Measurements from ENCODE around the gene USP15.

The USP15 gene

GRCh38 chr12:62258231-62258630, 2.0 kb upstream of the USP15 start:
- DNase-seq (ENCODE audit: low read depth): no peak

DNA sequence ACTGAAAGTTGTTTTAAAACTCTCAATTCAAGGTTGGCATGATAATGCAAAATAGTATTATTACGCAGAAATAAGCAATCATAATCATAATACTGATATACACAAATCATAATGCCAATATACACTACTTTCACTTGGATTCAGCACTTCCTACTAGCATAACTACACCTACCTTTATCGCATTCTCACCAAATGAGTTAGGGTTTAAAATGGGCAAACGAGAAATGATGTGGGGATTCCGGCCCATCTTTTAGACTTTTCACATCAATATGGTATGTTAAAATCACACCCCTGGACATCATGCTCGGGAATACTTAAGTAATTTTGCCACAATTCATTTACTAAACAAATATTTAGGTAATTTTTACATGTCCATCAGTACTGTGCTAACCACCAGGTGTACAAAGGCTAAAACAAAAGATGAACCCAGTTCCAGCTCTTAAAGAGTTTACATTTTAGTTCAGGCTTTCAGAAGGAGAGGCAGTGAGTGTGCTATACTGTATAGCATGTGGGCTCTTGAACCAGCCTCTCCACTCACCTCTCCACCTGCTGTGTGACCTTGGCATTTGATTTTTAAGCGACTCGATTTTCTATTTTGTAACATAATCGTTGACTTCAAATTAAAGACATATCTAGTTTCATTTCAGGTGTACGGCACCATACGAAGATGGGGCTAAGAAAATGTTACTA, 1.1 kb upstream of the USP15 start:
- peak; percentile 20 for DNase-seq (ENCODE audit: low read depth)

GRCh38 chr12:62259631-62259992, 592 bp upstream of the USP15 start:
- DNase-seq (ENCODE audit: low read depth): no peak

GRCh38 chr12:62260733-62261683, 804 bp downstream of the USP15 start:
- peak; percentile 67 for DNase-seq (ENCODE audit: low read depth)

GRCh38 chr12:62261876-62262517, 1.8 kb downstream of the USP15 start:
- DNase-seq (ENCODE audit: low read depth): no peak

DNA sequence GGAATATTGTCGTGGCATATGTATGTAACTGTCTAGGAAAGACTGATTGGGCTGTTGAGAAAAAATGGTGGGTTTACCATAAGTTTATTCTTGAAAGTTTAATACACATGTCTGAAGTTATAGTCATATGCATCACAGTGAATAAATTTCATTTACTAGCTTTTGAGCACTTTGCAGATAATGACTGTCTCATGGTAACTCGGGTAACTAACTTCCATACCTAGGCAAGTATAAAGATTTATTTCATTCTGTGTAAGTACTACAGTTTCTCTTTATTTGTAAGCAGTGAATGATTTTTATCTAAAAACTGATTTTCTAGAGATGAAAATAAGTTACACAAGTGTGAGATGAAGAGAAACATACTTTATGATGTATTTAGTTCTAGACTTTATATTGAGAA, 3.0 kb downstream of the USP15 start:
- no peak for DNase-seq (ENCODE audit: low read depth)

DNA sequence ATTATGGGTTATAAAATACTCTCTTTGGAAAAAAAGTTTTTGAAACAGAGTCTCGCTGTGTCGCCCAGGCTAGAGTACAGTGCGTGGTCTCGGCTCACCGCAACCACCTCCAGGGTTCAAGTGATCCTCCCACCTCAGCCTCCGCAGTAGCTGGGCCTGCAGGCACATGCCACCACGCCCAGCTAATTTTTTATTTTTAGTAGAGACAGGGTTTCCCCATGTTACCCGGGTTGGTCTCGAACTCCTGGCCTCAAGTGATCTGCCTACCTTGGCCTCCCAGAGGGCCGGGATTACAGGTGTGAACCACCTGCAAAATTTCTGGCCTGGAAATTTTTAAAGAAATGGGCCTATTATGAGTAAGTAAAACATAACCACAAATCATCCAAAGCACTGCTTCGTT, 3.8 kb downstream of the USP15 start:
- DNase-seq (ENCODE audit: low read depth): no peak

GRCh38 chr12:62264706-62265105, 4.5 kb downstream of the USP15 start:
- DNase-seq (ENCODE audit: low read depth): no peak

GRCh38 chr12:62265511-62265910, 5.3 kb downstream of the USP15 start:
- DNase-seq (ENCODE audit: low read depth): no peak

- DNase-seq (ENCODE audit: low read depth): no peak
Observed at GRCh38 chr12:62267026-62267425, 6.8 kb downstream of the USP15 start.

GRCh38 chr12:62267480-62267879, 7.3 kb downstream of the USP15 start:
- DNase-seq (ENCODE audit: low read depth): no peak

- peak; percentile 85 for DNase-seq (ENCODE audit: low read depth)
Observed at GRCh38 chr12:62268956-62269355, 8.8 kb downstream of the USP15 start.

GRCh38 chr12:62269464-62270228, 9.4 kb downstream of the USP15 start:
- DNase-seq (ENCODE audit: low read depth): no peak

GRCh38 chr12:62270384-62270783, 10.2 kb downstream of the USP15 start:
- no peak for DNase-seq (ENCODE audit: low read depth)

DNA sequence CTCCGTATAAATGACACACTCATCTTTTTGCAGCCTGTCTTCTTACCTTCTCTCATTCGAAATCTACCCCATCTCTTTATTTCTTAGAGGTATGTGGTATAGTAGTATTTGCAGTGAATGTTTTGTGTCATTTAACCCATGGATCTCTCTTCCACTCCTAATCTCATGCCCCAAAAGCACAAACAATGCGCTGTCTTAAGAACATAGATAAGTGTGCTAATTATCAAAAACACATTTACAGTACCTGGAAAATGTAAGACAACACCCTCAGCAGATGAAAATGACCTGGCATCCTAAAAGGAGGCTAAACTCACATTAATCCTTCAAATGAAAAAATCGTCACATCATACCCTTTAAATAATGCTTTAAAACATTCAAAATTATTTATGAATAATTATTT, 10.7 kb downstream of the USP15 start:
- no peak for DNase-seq (ENCODE audit: low read depth)

- DNase-seq (ENCODE audit: low read depth): no peak
Observed at GRCh38 chr12:62272936-62273552, 12.8 kb downstream of the USP15 start.

DNA sequence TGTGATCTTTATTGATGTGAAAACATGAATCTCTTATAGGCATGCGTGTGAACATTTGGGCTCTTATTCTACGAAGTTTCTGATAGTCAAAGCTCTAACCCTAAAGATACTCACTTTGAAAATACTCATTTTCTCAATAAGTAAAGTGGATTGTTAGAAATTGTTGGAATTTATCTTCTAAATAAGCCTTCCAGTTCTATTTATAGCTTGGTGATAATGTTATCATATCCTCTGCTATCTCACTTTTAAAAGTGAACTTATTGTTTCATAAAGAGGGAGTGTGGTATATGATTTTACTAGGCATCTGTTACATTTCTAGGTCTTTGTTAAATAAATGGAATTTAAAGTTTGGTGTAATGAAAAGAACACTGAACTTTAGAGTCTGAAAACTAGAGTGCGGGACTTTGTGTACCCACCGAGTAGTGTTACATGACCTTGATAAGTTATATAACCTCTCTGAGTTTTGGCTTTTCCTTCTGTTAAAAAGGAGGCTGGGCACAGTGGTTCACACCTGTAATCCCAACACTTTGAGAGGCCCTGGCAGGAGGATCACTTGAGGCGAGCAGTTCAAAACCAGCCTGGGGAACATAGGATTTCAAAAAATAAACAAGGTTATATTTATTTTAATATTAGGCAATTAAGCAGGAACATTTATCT, 13.6 kb downstream of the USP15 start:
- no peak for DNase-seq (ENCODE audit: low read depth)

- no peak for DNase-seq (ENCODE audit: low read depth)
Observed at GRCh38 chr12:62278022-62278421, 17.8 kb downstream of the USP15 start.

GRCh38 chr12:62279058-62279457, 18.9 kb downstream of the USP15 start:
- DNase-seq (ENCODE audit: low read depth): no peak

DNA sequence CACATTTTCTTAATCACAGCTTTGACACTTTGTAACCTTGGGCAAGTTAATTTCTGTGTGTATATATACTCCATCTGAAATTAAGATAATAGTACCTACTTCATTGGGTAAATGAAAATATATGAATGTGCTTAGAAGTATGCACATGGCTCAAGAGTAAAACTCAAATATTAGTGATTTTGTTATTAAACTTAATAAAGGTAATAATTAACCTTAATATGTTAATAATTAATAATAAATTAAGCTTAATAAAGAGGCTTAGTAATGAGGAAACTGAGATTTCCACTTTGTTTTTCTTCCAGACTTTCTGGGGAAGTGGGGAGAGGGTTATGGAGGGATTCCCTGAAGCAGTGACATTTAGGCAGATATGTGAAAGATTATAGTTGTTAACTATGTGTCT, 19.8 kb downstream of the USP15 start:
- DNase-seq (ENCODE audit: low read depth): no peak
